KOPT-K1 (cell line): ENCODE results near the gene TANC1.

Experiments used
- H3K27ac ChIP-seq: fragments of 200-600 bp; sonication (generic); 2 replicates; pipeline ENCODE4 v1.5.1; 2016; ENCODE audit warnings: antibody characterized with exemption, mild to moderate bottlenecking, low read depth, low read length; ENCODE audit not compliant: poor library complexity, severe bottlenecking
- H3K36me3 ChIP-seq: fragments of 200-600 bp; sonication (generic); 2 replicates; pipeline ENCODE4 v1.5.1; 2017; ENCODE audit warnings: antibody characterized with exemption, mild to moderate bottlenecking, low read length, moderate library complexity; ENCODE audit not compliant: insufficient read depth
- H3K9me3 ChIP-seq: fragments of 200-600 bp; sonication (generic); 2 replicates; pipeline ENCODE4 v1.5.1; 2017; ENCODE audit warnings: antibody characterized with exemption, low read length, mild to moderate bottlenecking; ENCODE audit not compliant: insufficient read depth, poor library complexity, severe bottlenecking

Gene TANC1

DNA sequence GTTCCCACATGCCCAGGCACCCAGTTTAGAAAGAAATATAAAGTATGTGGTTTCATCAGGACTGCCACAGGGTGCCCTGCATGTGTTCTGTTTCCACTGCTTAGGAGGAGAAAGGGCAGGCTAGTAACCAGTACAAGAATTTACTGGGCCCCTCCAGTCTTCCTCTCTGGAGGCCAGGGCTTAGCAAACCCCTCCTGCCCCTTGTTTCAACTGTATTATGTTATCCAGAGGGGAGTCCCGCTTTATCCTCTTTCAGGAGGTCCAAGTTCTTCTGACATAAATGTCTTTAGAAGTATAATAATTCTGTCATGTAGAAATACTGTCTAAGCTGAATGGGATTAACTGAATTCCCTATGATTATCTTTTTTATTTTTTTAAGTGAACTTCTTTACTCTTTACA lies 185.9 kb downstream of the TANC1 start:
- Histone ChIP-seq H3K27ac (no peak overlapping the region), H3K36me3 (no peaks in the 10 kb centered on the region), H3K9me3 (no peaks in the 10 kb centered on the region)

DNA sequence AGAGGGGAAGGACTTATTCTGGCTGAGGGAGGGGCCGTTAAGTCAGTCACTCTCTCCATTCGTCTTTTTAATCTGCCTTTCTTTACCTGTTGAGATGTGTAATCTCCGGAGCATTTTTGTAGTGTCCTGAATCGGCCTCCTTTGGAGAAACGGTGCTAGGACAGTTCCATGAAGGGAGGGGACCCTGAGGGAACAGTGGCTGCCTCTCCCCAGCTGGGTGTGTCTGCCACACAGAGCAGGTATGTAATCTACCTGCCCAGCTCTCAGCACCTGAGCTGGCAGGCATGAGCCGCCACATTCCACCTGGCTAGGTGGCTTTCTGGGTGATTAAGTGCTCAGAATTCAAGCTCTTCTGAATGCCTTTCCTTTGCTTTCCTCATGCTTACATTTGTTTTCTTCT lies 186.9 kb downstream of the TANC1 start:
- Histone ChIP-seq H3K27ac (no peak overlapping the region), H3K36me3 (no peaks in the 10 kb centered on the region), H3K9me3 (no peaks in the 10 kb centered on the region)

DNA sequence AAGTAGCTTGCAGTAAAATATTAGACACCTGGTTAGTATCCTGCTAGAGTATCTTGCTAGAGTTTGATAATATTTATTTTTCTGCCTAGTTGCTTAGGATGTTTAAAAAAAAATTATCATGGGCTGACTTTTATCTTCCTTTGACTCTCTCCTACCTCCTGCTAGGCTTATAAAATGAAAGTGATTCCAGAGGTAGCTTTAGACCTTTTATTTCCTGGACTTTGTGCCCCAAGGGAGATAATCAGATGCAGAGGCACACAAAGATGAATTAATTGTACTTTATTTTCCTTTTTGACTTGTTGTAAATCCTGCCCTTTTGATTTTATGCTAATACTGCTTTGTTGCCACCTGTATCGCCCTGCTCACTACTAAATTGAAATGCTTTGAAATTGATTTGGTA lies 187.4 kb downstream of the TANC1 start:
- Histone ChIP-seq H3K27ac (no peak overlapping the region), H3K9me3 (no peaks in the 10 kb centered on the region), H3K36me3 (no peaks in the 10 kb centered on the region)

DNA sequence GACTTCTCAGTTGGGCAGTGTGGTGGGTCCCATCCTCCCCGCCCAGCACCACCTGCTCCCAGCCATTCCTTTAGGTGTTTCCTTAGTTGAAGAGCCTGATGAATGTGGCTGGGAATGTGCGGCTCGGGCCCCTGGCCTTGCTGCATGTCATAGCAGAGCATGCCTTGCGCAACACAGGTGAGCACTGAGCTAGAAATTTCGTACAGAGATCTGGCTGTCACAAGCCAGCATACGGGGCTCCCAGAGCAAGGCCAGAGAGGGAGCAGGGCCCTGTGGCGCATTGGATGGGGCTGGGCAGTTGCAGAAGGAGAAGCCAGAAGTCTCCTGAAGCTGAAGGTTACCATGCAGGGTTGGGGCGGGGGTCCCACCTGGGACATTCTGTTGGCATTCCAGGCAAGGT lies 188.4 kb downstream of the TANC1 start:
- H3K27ac ChIP-seq = no peak overlapping the region
- H3K9me3 ChIP-seq = no peaks in the 10 kb centered on the region
- H3K36me3 ChIP-seq = no peaks in the 10 kb centered on the region

DNA sequence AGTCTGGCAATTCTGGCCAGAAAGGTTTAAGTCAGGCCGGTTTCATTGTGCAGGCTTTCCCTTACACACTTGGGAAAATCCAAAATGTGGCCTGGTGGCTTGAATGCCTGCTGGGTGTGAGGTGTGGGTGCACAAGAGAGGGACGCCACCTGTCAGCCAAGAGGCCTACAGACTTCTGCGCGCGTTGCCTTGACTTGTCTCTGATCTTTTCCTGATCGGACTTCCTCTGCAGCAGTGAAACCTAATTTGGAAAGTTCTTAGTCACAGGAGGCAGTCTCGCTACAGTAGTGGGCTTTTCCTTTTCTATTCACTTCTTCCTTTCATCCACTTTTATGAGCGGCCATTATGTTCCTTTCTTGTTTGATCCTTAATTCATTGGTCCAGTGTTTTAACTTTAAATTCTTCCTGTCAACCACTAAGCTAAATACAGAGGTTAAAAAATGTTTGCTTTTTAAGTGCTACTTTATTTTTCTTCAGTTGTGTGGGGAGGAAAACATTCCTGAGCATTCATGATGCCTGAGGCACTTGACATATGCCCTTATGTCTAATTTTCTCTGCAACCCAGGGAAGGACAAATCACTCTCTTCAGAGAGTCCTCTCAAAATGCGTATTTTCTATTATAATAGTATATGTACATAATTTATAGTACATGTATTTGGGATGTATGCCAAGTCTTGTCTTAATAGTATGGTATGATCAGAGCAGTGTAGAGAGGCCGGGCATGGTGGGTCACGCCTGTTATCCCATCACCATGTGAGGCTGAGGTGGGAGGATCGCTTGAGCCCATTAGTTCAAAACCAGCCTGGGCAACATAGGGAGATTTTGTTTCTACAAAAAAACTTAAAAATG lies 189.1 kb downstream of the TANC1 start:
- H3K9me3 ChIP-seq = no peaks in the 10 kb centered on the region
- no peaks in the 10 kb centered on the region for H3K36me3 ChIP-seq
- H3K27ac ChIP-seq = no peak overlapping the region

DNA sequence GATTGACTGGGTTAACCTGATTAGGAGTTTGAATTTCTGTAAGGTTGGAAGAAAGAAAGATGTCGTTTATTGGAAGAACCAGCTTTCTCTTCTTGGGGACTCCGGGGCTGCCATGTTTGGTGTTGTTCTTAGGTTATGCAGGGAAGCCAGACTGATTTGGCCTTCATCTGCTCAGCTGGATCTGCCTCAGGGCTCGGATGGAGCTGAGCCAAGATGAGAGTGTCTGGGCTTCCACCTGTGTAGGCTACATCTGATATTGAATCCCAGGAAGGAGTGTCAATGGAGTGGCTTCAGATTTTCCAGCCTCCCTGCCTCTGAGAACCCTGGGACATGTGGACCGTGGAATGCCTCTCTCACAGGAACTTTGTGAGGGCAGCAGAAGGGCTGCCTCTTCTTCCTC lies 192.0 kb downstream of the TANC1 start:
- no peaks in the 10 kb centered on the region for H3K9me3 ChIP-seq
- H3K27ac ChIP-seq = peak overlapping the region; percentile 19
- H3K36me3 ChIP-seq = no peaks in the 10 kb centered on the region

DNA sequence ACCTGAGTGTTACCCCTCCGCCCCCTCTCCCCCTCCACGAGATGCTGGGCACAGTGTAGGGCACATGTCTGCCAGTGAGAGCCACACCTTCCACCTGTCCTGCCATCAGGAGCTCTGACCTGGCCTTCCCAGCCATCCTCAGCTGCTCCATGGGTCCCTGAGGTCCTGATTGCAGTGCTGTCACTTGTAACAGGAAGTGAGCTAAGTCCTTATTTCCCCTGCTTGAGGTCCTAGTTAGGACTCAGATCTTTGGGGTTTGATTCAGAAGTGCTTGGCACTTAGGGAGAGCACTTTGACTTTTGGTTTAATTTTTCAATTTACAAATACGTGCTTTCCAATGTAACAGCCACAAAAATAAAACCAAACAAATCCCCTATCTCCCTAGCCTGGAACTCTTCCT lies 192.5 kb downstream of the TANC1 start:
- no peaks in the 10 kb centered on the region for H3K9me3 ChIP-seq
- H3K27ac ChIP-seq = peak overlapping the region; percentile 19
- H3K36me3 ChIP-seq = no peaks in the 10 kb centered on the region

DNA sequence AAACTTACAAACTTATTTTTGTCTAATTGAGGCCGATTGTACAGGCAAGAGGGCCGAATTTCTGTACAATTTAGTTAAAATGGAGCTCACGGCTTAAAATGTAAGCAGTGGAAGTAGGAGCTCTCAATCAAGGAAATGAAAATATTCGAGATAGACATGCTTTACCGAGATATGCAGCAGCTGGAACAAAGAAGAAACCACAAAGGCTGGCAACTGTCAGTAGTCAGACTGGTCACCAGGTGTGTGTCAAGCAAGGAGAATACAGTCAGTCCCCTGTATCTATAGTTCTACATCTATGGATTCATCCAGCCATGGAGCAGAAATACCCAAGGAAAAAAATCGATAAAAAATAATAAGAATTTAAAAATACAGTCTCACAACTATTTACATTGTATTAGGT lies 195.5 kb downstream of the TANC1 start:
- Histone ChIP-seq H3K36me3 (no peaks in the 10 kb centered on the region), H3K27ac (peak overlapping the region; percentile 62), H3K9me3 (no peaks in the 10 kb centered on the region)

DNA sequence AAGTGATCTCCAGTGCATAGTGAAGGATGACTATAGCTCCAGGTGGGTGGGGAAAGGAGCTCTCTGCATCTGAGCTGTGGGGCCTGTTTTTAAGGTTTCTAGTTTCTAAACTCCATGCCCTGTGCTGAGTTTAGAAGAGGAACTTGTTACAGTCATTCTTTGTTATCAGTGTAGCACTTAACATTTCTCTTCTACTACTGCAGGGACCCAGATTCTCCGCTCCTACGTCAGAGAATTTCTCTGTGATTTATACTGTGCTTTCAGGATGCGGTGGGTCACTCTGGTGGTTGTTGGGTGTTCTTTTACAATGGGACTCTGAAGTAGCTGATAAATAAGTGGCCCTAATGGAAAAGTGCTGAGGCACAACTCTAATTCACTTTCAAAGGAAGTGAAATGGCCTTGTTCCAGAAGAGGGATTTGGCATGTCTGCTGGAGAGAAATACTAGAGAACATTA lies 196.0 kb downstream of the TANC1 start:
- Histone ChIP-seq H3K36me3 (no peaks in the 10 kb centered on the region), H3K27ac (peak overlapping the region; percentile 32), H3K9me3 (no peaks in the 10 kb centered on the region)

DNA sequence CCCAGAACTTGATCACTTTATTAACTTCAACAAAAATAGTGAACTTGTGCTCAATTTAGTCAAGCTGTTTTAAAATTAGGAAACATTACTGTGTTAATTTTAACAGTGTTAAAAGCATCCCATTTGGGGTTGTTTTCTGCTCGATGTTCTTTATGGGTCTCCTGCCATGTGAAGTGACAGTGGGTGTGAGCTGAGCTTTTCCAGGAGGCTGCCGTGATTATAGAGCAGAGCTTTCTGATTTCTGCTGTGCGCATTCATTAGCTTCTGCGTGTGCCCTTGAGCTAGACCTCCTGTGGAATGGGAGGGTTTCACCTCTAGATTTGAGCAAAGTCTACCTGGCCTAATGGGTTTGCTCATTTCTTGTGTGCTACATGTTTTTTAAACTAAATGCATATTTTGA lies 196.6 kb downstream of the TANC1 start:
- no peaks in the 10 kb centered on the region for H3K36me3 ChIP-seq
- peak overlapping the region; percentile 32 for H3K27ac ChIP-seq
- H3K9me3 ChIP-seq = no peaks in the 10 kb centered on the region

DNA sequence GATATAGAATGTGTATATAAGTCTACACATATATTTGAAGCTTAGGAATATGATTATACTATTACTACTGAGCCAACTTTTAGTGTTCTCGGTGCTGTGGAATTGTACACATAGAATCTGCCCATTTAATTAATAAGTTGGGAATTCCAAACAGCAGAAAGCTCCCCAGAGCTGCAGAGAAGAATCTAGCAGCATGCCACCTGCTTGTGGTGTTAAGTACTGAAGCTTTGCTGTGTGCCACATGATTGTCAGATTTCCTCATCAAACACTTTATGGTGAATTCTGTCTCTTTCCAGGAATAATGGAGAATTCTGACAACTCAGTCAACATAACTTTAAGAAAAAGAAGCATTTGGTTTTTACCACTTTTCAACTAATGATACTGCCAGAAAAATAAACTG lies 200.3 kb downstream of the TANC1 start:
- Histone ChIP-seq H3K36me3 (no peaks in the 10 kb centered on the region), H3K27ac (no peak overlapping the region), H3K9me3 (no peaks in the 10 kb centered on the region)

DNA sequence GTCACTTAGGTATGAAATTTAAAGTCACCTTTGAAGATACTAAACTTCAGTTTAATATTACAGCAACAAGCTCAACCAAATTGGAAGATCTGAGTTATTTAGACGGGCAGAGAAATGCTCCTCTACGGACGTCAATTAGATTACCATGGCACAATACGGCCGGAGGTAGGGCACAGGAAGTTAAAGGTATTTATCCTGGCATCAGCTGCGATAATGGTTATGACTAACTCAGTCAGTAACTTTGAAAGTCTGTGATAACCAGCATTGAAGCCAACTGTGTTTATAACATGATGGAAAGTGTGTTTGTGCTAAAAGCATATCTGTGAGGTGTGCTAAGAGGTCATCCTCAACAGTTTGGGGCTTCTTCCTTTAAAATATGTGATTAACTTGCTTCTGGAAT lies 200.7 kb downstream of the TANC1 start:
- H3K27ac ChIP-seq = no peak overlapping the region
- no peaks in the 10 kb centered on the region for H3K9me3 ChIP-seq
- H3K36me3 ChIP-seq = no peaks in the 10 kb centered on the region

DNA sequence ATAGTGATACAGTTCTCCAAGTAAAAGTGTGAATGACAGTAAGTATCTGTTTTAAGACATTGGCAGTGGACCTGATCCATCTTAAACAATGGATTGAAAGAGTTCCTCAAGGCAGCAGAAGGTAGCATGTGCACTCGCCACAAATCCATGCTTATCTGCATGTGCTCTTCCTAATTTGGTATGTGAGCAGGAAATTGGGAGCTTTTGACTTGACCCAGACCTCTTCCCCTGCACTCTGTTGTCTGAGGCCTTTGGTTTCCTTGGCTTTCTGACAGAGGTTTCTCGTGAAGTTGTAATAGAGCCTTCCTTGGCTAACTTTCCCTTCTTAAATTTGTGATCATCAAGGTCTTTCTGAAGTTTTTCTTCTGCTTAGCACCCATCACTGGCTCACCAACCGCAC lies 204.0 kb downstream of the TANC1 start:
- Histone ChIP-seq H3K27ac (no peak overlapping the region), H3K36me3 (no peaks in the 10 kb centered on the region), H3K9me3 (no peaks in the 10 kb centered on the region)

DNA sequence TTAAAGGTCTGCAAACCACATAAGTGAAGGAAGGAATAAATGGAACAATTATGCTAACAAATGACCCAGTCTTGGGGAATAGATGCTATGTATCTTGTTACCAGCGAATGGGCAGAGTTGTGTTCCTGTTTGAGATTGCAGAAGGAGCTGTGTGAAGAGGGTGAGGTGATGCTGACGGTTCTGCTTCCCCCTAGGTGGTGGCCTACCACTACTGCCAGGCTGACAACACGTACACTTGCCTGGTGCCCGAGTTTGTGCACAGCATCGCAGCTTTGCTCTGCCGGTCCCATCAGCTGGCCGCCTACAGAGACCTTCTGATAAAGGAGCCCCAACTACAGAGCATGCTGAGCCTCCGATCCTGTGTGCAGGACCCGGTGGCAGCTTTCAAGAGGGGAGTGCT lies 206.3 kb downstream of the TANC1 start:
- Histone ChIP-seq H3K27ac (no peak overlapping the region), H3K9me3 (no peaks in the 10 kb centered on the region), H3K36me3 (no peaks in the 10 kb centered on the region)

DNA sequence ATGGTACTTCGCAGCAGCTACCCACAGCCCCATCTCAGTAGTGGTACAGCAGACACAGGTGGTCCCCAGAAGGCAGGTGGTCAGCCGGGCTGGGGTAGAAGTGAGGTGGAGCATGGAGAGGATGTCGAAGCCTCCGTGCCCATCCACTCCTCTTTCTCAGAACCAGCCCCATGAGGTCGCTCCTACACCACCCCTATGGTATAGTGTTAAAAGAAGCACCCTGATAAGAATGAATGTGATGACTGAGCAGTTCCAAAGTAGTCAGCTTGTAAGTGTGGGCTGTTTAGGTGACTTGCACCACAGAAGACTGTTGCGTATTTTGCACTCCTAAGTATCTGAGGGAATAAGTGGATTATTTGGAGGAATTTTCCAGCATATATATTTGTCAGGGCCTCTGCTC lies 206.7 kb downstream of the TANC1 start:
- H3K36me3 ChIP-seq = no peaks in the 10 kb centered on the region
- H3K27ac ChIP-seq = no peak overlapping the region
- no peaks in the 10 kb centered on the region for H3K9me3 ChIP-seq

DNA sequence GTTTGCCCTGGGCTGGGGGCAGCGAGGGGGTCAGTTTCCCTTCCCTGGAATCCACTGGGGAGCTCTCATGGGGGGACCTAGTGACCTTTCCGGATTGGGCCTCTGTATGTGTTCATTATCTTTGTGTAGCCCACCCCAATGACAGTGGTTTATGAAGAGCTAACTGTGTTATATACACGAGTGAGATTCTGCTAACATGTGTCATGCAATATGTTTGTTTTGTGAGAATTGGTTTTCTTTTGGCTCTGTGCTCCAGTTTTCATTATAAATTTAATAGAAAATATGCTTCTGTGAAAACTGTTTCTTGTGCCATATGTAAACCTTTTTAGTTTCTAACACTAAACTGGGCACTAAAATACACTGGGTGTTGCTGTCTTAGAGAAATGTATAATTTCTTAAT lies 207.5 kb downstream of the TANC1 start:
- Histone ChIP-seq H3K36me3 (no peaks in the 10 kb centered on the region), H3K27ac (no peak overlapping the region), H3K9me3 (no peaks in the 10 kb centered on the region)
